ENCODE measurements around the gene ARHGAP26. TPM values are rescaled to one million over a fixed set of nuclear protein-coding genes. Genes with fewer than 3 reads are reported as not detected.
"Not testable (repeated sequence)": the region's sequence is repeated elsewhere in the genome, so short reads cannot be mapped to it uniquely, and the experiment has no call there.

ARHGAP26 gene
- total and polyA plus RNA-seq, 2 donors (not counting 3 experiments of a cell fraction or from before 2014, with no cell fraction given): 3.1 to 16.2 TPM

GRCh38 chr5:143094608-143095007 lies 324.4 kb downstream of the ARHGAP26 start:
- FAIRE-seq; H2AFZ ChIP-seq (ENCODE audit: low read depth, low read length); H4K20me1 ChIP-seq (replicated peaks; ENCODE audit: control insufficient read depth, extremely low read depth, insufficient read depth, low read length); H3K27ac ChIP-seq (ENCODE audit: insufficient read depth, low read depth, low read length); H3K9me3 ChIP-seq (replicated peaks; ENCODE audit: control insufficient read depth, insufficient read depth, low read length); H3K4me1 ChIP-seq (ENCODE audit: control insufficient read depth, extremely low read depth, insufficient read depth, low read length); CTCF ChIA-PET; DNase-seq (ENCODE audit: low read depth, low spot score); dilution Hi-C loops (cut with MboI; ENCODE audit: extremely low pct_ligation_motif_present, low sequenced_read_pairs); H3K4me3 ChIP-seq (replicated peaks in 1 of 3; ENCODE audit: insufficient read depth in 1 of 3, low read depth in 1 of 3, low read length in 3 of 3); H3K9me1 ChIP-seq (replicated peaks; ENCODE audit: control insufficient read depth, extremely low read depth, insufficient read depth, low read length); POLR2A ChIA-PET; H3K79me2 ChIP-seq (ENCODE audit: control insufficient read depth, insufficient read depth, low read length); H3K27me3 ChIP-seq (ENCODE audit: control insufficient read depth in 2 of 2, insufficient read depth in 2 of 2, low read length in 2 of 2); H3K9ac ChIP-seq (replicated peaks; ENCODE audit: extremely low read depth, insufficient read depth, low read length); H3K4me2 ChIP-seq (ENCODE audit: insufficient read depth, low read length); intact Hi-C loops (cut with micrococcal nuclease); H3K36me3 ChIP-seq (ENCODE audit: control insufficient read depth in 2 of 2, extremely low read depth in 1 of 2, insufficient read depth in 2 of 2, low read length in 2 of 2); BruUV-seq (replicated peaks): not testable (repeated sequence)

DNA sequence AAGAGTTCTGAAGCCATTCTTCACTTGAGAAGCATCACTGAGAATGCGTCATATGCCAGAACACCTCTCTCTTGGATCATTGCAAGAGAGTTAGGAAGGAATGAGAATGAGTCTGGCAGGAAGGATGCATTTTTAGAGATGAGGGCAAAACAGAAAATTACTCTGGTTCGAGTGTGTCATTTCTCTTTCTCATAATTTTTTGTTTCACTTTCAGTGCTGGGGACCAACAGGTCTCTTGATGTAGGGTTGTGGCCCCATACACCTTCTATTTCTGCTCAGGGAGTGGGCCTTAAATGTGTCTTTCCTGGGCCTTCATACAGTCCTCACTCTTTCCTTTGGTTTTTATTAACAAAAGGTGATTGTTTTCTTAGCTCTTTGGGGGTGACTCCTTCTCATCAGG lies 330.9 kb downstream of the ARHGAP26 start:
- CTCF ChIA-PET: interaction anchor here (0.6 to 1.1 kb wide), 2 partner anchors 10 to 179 kb away, joined by 3 read pairs; no protein-coding TSS in a partner anchor
- no peaks in the 10 kb centered on the region for H3K9me3 ChIP-seq (replicated peaks; ENCODE audit: control insufficient read depth, insufficient read depth, low read length)
- no peaks in the 10 kb centered on the region for H3K36me3 ChIP-seq (ENCODE audit: control insufficient read depth in 2 of 2, extremely low read depth in 1 of 2, insufficient read depth in 2 of 2, low read length in 2 of 2)
- POLR2A ChIA-PET: no interaction called here
- no TSS peak for BruUV-seq (replicated peaks)
- H3K9ac ChIP-seq (replicated peaks; ENCODE audit: extremely low read depth, insufficient read depth, low read length): no peak overlapping the region
- no peaks in the 10 kb centered on the region for H3K27me3 ChIP-seq (ENCODE audit: control insufficient read depth in 2 of 2, insufficient read depth in 2 of 2, low read length in 2 of 2)
- no peak overlapping the region for H2AFZ ChIP-seq (ENCODE audit: low read depth, low read length)
- intact Hi-C loops (cut with micrococcal nuclease) (no loop called here), dilution Hi-C loops (cut with MboI; ENCODE audit: extremely low pct_ligation_motif_present, low sequenced_read_pairs) (no loop called here)
- DNase-seq (ENCODE audit: low read depth, low spot score): no peak
- no peaks in the 10 kb centered on the region for H3K79me2 ChIP-seq (ENCODE audit: control insufficient read depth, insufficient read depth, low read length)
- no peak for FAIRE-seq
- H3K27ac ChIP-seq (ENCODE audit: insufficient read depth, low read depth, low read length): no peak overlapping the region
- H3K4me2 ChIP-seq (ENCODE audit: insufficient read depth, low read length): no peak overlapping the region
- H3K4me1 ChIP-seq (ENCODE audit: control insufficient read depth, extremely low read depth, insufficient read depth, low read length): no peaks in the 10 kb centered on the region
- no peaks in the 10 kb centered on the region for H4K20me1 ChIP-seq (replicated peaks; ENCODE audit: control insufficient read depth, extremely low read depth, insufficient read depth, low read length)
- no peak overlapping the region for H3K4me3 ChIP-seq (replicated peaks in 1 of 3; ENCODE audit: insufficient read depth in 1 of 3, low read depth in 1 of 3, low read length in 3 of 3)
- no peaks in the 10 kb centered on the region for H3K9me1 ChIP-seq (replicated peaks; ENCODE audit: control insufficient read depth, extremely low read depth, insufficient read depth, low read length)
- TF ChIP-seq CTCF (IDR thresholded peaks at IDR 0.05; ENCODE audit: extremely low read depth in 1 of 2, insufficient read depth in 1 of 2, low read depth in 1 of 2, low read length in 2 of 2) (no peak), FOS (IDR thresholded peaks at IDR 0.05; ENCODE audit: borderline replicate concordance, insufficient read depth, low read length) (no peak), MYC (IDR thresholded peaks at IDR 0.05; ENCODE audit: low read depth, low read length) (no peak), POLR2AphosphoS5 (IDR thresholded peaks at IDR 0.05; ENCODE audit: insufficient read depth, low read depth, low read length) (no peak), GATA2 (IDR thresholded peaks at IDR 0.05; ENCODE audit: insufficient read depth, insufficient read length, low read depth, low read length) (no peak), JUN (IDR thresholded peaks at IDR 0.05; ENCODE audit: borderline replicate concordance, insufficient read depth, insufficient read length, low read depth) (no peak), POLR2A (IDR thresholded peaks at IDR 0.05; ENCODE audit: low read depth, low read length) (no peak), EZH2 (IDR thresholded peaks at IDR 0.05; ENCODE audit: borderline replicate concordance, low read depth, low read length, severe bottlenecking) (no peak)
- TF ChIP-seq, protein P1, sequence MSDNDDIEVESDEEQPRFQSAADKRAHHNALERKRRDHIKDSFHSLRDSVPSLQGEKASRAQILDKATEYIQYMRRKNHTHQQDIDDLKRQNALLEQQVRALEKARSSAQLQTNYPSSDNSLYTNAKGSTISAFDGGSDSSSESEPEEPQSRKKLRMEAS (IDR thresholded peaks at IDR 0.05; ENCODE audit: insufficient read depth, insufficient read length): no peak
